GM23248 (cell line): ENCODE measurements around the gene CTNNA3.

Experiments
- EZH2 ChIP-seq: fragments of 200-600 bp; sonication (generic); IDR thresholded peaks from 2 replicates; pipeline ENCODE4 v1.6.1; 2018; ENCODE audit warnings: antibody characterized with exemption, mild to moderate bottlenecking; ENCODE audit not compliant: insufficient read depth, poor library complexity, severe bottlenecking
- EZH2phosphoT487 ChIP-seq: fragments of 200-600 bp; sonication (generic); IDR thresholded peaks from 2 replicates; pipeline ENCODE4 v1.6.1; 2018; ENCODE audit warnings: antibody characterized with exemption, moderate library complexity, mild to moderate bottlenecking, low read depth; ENCODE audit not compliant: insufficient read depth

GRCh38 chr10:66748217-66748616, 947.8 kb downstream of the CTNNA3 start:
- TF ChIP-seq EZH2phosphoT487 (no peak), EZH2 (no peak)
